HG02885 (cell line): ENCODE data around the gene KIF2A.

Experiments used
- ATAC-seq: cut with Tn5 transposase; IDR thresholded peaks from one replicate; pipeline ENCODE4 v1.9.1; 2021; ENCODE audit warnings: mild to moderate bottlenecking; ENCODE audit not compliant: unreplicated experiment, poor library complexity

KIF2A gene

GRCh38 chr5:62326302-62326701 lies 20.3 kb downstream of the KIF2A start:
- peak; percentile 69 for ATAC-seq

GRCh38 chr5:62326702-62327101 lies 20.7 kb downstream of the KIF2A start:
- no peak for ATAC-seq

GRCh38 chr5:62327138-62328053 lies 21.4 kb downstream of the KIF2A start:
- no peak for ATAC-seq

GRCh38 chr5:62328772-62329491 lies 22.9 kb downstream of the KIF2A start:
- no peak for ATAC-seq

GRCh38 chr5:62330302-62330701 lies 24.3 kb downstream of the KIF2A start:
- ATAC-seq = no peak

- ATAC-seq = no peak
These were observed 25.9 kb downstream of the KIF2A start for GRCh38 chr5:62331921-62332320.

GRCh38 chr5:62333250-62333794 lies 27.3 kb downstream of the KIF2A start:
- ATAC-seq = no peak

GRCh38 chr5:62334082-62334481 lies 28.1 kb downstream of the KIF2A start:
- ATAC-seq = no peak

- ATAC-seq = peak; percentile 49
These were observed 34.4 kb downstream of the KIF2A start for GRCh38 chr5:62340392-62340791.

GRCh38 chr5:62340979-62341378 lies 35.0 kb downstream of the KIF2A start:
- no peak for ATAC-seq

- peak; percentile 62 for ATAC-seq
These were observed 35.9 kb downstream of the KIF2A start for GRCh38 chr5:62341783-62342475.

GRCh38 chr5:62342476-62342837 lies 36.5 kb downstream of the KIF2A start:
- peak; percentile 46 for ATAC-seq

- no peak for ATAC-seq
These were observed 37.4 kb downstream of the KIF2A start for GRCh38 chr5:62343428-62343827.

- ATAC-seq = no peak
These were observed 40.7 kb downstream of the KIF2A start for GRCh38 chr5:62346748-62347147.

- no peak for ATAC-seq
These were observed 41.9 kb downstream of the KIF2A start for GRCh38 chr5:62347928-62348327.

- no peak for ATAC-seq
These were observed 42.9 kb downstream of the KIF2A start for GRCh38 chr5:62348723-62349481.

GRCh38 chr5:62354028-62354874 lies 48.2 kb downstream of the KIF2A start:
- peak; percentile 97 for ATAC-seq

GRCh38 chr5:62362701-62363100 lies 56.7 kb downstream of the KIF2A start:
- no peak for ATAC-seq

GRCh38 chr5:62369039-62369438 lies 63.0 kb downstream of the KIF2A start:
- no peak for ATAC-seq
